ENCODE data around the gene KIF26A.

DNA sequence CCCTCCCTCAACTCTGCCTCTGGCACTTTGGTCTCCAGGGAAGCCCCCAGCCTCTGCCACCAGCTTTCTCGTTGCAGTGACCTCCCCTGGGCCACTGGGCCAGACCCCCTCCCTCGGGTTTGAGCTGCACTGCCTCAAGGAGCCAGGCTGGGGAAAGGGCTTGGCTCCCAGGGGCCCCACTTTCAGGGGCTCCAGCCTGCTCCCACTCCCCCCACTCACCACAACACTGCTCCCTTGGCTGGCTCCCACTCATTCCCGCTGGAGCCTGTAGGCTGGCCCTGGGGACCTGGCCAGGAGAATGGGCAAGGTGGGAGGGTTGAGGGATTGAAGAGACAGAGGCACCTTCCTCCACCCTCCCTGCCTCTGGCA is 19.3 kb upstream of the KIF26A start:
- TF ChIP-seq EP300 (IDR thresholded peaks at IDR 0.05; ENCODE audit: low read depth in 2 of 2, low read length in 2 of 2): no peak
- TF ChIP-seq EP300 (CRISPR knock-in tag; IDR thresholded peaks at IDR 0.05; ENCODE audit: borderline replicate concordance): no peak
- TF ChIP-seq, protein P1, sequence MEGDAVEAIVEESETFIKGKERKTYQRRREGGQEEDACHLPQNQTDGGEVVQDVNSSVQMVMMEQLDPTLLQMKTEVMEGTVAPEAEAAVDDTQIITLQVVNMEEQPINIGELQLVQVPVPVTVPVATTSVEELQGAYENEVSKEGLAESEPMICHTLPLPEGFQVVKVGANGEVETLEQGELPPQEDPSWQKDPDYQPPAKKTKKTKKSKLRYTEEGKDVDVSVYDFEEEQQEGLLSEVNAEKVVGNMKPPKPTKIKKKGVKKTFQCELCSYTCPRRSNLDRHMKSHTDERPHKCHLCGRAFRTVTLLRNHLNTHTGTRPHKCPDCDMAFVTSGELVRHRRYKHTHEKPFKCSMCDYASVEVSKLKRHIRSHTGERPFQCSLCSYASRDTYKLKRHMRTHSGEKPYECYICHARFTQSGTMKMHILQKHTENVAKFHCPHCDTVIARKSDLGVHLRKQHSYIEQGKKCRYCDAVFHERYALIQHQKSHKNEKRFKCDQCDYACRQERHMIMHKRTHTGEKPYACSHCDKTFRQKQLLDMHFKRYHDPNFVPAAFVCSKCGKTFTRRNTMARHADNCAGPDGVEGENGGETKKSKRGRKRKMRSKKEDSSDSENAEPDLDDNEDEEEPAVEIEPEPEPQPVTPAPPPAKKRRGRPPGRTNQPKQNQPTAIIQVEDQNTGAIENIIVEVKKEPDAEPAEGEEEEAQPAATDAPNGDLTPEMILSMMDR (CRISPR knock-in tag; IDR thresholded peaks at IDR 0.05): no peak
- no peak for TF ChIP-seq EZH2 (conservative IDR thresholded peaks at IDR 0.05; ENCODE audit: low read depth, low read length)
- TF ChIP-seq SP1 (IDR thresholded peaks at IDR 0.05): no peak
- no peak for TF ChIP-seq SP1 (CRISPR knock-in tag; IDR thresholded peaks at IDR 0.05)
- TF ChIP-seq ZNF383 (CRISPR knock-in tag; IDR thresholded peaks at IDR 0.05; ENCODE audit: borderline replicate concordance): no peak
- TF ChIP-seq ZBTB33 (CRISPR knock-in tag; IDR thresholded peaks at IDR 0.05): no peak
- TF ChIP-seq PATZ1 (CRISPR knock-in tag; IDR thresholded peaks at IDR 0.05): no peak
- no peak for TF ChIP-seq MTA1 (CRISPR knock-in tag; IDR thresholded peaks at IDR 0.05; ENCODE audit: borderline replicate concordance)

Data from HepG2 (cell line).